GM18873 (cell line): ENCODE data around the gene CUX1.

Source experiments
- ATAC-seq: cut with Tn5 transposase; IDR thresholded peaks from one replicate; pipeline ENCODE4 v1.9.1; 2021; ENCODE audit warnings: mild to moderate bottlenecking, moderate library complexity, moderate number of reproducible peaks; ENCODE audit not compliant: unreplicated experiment, low FRiP score

Gene CUX1

DNA sequence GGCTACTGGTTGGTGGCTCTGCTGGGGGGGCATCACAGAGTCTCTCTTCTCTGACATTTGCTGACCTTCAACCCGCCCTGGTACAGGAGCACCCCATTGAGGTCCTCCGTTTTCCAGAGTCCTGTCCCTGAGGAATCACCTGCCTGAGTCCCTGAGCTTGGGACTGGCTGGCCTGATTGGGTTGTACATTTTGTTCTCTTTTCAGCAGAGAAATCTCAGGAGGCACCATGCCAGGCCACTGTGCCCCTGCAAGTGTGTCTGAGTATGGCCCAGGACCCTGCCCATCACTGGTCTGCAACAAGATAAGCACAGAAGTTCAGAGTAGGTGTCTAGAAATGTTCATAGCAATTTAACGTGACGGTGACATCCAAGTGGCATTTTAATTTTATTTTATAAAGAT, 131.2 kb downstream of the CUX1 start:
- ATAC-seq = no peak

DNA sequence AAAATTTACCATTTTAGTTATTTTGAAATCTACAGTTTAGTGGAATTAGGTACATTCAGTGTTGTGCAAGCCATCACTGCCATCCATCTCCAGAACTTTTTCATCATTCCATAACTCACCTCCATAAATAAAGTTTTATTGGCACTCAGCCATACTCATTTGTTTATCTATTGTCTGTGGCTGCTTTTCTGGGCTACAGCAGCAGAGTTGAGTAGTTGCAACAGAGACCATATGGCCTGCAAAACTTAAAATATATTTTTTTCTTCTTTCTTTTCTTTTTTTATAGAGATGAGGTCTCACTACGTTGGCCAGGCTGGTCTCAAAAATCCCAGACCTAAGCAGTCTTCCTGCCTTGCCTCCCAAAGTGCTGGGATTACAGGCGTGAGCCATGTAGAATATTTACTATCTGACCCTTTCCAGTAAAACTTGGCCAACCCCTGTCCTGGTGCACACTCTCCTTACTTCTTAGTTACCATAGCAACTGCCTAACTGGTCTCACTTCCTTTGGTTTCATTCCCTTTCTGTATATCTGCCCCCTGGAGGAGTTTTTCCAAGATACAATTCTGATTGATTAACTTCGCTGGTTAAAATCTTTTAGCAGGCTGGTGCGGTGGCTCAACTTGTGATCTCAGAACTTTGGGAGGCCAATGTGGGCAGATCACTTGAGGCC, 133.2 kb downstream of the CUX1 start:
- no peak for ATAC-seq

DNA sequence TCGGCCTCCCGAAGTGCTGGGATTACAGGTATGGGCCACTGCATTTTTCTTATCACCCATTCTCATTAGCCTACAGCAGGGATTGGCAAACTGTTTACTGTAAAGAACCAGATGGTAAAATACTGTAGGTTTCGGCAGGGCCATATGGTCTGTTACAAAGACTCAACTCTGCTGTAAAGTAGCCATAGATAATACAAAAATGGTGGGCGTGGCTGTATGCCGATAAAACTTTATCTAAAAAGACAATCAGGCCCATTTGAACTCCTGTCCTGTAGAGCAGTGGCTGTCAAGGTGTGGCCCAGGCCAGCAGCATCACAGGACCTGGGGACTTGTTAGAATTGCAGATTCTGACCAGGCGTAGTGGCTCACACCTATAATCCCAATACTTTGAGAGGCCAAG, 134.3 kb downstream of the CUX1 start:
- ATAC-seq = no peak

DNA sequence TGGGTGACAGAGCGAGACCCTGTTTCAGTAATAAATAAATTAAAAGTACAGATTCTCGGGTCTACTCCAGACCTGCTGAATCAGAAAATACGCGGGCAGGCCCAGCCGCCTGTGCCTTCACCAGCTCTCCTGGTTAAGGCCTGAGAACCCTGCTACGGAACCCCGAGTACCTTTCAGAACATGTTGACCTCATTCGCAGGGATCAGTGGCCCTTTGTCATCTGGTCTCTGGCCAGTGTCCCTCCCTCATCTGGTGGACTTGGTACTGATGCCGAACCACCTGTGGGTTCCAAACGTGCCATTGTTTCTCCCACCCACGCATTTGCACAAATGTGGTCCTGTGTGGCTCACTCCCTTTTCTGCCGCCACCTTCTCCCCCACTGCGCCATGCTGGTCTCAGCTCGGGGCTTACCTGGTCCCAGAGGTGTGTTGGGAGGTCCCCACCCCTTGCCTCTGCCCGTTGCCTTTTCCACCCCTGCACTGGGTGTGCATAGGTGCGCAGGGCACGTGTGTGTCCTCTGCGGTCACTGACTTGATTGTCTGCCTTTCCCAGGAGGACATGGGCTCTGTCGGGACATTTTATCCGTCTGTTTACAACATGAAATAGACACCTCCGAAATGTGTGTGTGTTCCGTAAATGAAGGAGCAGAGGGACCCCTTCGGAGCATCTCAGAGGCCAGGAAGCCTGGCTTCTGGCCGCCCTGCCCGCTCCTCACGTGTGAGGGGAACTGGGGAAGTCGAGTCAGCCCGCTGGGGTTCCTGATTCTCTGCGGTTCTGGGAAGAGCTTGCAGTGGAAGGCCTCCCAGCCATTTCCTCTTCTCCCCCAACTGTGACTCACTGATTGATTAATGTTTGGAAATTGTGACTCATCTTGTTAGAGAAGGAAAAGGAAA, 135.2 kb downstream of the CUX1 start:
- no peak for ATAC-seq

DNA sequence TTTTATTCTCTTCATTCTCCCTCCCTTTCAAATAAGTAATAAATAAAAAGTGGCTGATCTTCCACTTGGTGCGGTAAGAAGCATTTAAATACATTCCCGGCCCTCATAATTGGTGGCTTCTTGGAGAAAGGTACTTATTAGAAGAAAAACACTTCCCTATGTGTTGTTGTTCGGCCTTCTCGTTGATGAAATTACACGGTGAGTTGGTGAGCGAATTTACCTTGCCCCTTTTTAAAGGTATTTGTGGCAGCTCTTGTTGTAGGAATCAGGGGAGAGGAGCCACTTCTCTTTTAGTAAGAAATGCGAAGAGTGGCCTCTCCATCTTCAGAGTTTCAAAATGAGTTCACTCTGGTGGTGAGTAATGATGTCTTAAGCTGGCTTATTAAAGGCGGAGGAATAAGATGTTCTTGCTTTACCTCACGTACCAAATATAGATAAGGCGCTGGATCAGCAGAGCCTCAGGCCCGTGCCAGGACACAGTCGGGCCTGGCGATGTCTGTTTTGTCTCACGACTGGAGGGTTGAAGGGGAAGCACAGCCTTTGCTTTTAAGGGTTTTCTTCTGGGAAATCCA, 135.9 kb downstream of the CUX1 start:
- ATAC-seq = no peak

DNA sequence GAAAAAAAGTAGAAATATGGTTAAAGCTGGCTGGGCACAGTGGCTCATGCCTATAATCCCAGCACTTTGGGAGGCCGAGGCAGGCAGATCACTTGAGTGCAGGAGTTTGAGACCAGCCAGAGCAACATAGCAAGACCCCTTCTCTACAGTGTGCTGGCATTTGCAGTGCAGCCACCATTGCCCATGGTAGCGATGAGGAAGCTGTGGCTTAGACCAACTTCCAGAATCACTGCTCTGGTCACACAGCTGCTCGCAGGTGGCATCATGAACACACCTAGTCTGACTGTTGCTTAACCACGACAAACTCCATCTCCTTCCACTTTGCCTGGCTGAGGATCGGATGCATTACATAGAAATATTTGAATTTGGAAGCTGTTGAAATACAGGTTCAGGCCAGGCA, 137.1 kb downstream of the CUX1 start:
- ATAC-seq = no peak

DNA sequence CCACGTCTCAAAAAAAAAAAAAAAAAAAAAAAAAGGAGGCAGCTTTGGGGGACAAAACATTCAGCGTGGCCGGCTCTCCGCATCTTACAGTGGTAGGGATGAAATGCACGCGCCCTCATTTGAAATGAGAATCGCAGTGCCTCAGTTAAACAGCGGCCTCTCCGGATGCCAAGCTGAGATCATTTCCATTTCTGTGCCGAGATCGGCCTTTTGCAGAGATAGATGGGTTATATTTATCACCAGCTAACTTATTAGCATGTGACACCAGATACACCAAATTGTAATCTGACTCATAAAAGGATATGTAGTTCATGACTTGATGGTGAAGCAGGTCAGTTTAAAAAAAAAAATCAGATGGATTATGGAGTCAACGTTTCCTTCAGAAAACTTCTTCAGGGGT, 138.7 kb downstream of the CUX1 start:
- no peak for ATAC-seq

DNA sequence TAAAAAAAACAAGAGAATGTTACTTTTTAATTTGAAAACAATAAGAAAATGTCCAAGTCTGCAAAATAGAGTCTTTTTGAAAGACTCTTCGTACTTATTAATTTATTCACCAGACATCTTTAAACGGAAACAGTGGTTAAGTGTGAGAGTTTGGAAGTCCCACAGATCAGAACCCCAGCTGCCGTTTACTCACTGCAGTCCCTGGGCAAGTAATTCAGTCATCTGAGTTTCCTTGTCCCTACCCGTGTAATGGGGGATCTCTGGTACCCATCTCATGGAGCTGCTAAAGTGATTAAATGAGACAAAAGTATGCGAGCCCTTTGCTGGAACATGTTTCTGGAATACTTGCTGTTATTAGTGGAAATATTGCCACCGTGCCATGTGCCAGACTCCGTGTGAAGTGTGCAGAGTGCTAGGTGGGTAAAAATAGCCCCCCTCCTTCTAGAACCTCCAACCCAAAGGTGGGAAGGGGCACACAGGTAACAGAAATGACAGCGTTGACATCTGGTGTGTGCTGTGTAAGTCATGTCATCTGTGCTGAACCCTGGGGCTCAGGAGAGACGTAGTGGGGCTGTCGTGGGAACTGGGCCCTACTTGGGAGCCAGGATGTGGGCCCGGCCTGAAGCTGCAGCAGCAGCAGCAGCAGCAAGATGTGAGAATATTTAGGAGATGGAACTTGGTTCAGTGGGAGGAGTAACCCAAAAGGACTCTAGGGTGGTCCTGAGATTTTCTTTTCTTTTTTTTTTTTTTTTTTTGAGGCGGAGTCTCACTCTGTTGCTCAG, 140.5 kb downstream of the CUX1 start:
- ATAC-seq = no peak

DNA sequence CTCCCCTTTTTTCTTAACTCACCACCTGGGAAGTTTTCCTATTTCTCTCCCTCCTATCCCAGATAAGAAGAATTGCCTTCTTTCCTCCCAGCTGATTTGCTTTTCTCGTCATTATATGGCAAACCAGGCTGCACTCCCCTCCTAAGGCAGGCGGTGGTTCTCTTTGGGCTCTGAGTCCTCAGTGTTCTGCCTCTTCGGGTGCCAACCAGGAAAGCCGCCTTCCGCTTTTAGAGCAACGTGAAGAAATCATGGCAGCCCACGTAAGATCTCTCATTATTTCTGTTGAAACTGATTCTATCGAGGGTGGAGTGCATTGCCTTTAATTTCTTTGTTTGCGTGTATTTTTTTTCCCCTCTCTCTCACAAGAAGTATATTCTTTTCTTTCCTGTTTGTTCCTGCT, 141.9 kb downstream of the CUX1 start:
- ATAC-seq = no peak

DNA sequence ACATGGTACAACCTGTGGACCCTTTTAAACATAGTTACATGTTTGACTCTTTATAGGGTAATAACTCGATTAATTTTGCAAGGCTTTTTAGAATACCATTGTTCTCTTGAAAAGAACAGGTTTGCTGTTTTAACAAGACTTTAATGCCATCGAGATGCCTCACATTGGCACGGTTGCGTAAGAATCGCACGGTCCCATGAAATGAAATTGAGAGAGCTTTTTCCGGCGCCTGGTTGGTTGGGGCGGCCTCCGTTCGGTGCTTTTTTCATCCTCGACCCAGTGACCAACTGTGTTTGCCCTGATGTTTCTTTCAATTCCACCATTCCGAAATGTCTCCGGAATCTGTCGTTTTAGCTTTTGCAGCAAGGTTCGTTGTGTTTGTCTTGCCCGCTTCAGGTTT, 142.4 kb downstream of the CUX1 start:
- no peak for ATAC-seq

DNA sequence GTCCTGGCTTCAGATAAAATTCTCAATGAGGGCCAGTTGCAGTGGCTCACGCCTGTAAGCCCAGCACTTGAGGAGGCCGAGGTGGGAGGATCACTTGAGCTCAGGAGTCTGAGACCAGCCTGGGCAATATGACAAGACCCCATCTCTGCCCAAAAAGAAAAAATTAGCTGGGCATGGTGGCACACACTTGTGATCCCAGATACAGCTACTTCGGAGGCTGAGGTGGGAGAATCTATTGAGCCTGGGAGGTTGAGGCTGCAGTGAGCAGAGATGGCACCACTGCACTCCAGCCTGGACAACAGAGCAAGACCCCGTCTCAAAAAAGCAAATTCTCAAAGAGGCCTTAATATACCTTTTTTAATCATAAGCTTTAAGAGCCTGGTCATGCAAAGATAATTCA, 142.9 kb downstream of the CUX1 start:
- ATAC-seq = no peak

DNA sequence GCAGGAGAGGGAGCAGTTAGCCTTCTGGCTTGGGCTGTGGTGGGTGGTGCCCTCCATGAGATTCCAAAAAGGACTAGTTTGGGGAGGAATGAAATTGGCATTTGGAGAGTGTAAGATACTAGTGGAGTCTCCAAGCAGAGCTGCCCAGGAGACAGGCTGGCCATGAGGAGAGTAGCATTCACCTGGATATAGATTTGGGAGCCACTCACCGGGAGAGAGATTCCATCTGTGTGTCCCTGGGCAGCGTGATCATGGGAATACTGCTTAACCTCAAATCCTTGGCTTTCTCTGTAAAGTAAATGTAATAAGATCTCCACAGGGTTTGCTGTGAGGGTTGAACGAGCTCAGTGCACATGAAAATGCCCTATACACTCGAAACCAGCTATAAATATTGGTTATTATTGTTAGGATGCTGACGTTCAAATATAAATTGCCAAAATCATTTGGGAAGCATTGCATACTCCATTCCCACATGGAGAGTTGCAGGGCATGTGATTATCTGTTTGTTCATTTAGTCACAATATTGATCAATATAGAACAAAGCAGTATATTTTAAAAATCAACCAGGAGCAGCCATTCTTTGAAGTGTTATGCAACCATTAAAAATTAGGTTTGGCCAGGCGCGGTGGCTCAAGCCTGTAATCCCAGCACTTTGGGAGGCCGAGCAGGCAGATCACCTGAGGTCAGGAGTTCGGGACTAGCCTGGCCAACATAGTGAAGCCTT, 143.7 kb downstream of the CUX1 start:
- no peak for ATAC-seq

DNA sequence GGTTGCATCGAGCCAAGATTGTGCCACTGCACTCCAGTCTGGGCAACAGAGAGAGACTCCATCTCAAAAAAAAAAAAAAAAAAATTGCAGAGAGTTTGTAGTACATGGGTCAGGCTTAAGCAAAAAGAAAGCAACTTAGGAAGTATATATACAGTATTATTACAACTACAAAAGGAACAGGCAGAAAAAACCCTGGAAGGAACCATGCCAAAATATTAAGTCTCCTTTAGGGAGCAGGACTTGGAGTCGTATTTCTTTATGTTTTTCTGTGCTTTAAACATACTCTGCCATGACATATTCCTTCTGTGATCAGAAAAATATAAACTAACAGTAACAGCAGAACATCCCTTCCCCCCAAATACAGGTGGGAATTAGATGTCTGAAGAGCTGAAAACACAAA, 144.4 kb downstream of the CUX1 start:
- no peak for ATAC-seq

DNA sequence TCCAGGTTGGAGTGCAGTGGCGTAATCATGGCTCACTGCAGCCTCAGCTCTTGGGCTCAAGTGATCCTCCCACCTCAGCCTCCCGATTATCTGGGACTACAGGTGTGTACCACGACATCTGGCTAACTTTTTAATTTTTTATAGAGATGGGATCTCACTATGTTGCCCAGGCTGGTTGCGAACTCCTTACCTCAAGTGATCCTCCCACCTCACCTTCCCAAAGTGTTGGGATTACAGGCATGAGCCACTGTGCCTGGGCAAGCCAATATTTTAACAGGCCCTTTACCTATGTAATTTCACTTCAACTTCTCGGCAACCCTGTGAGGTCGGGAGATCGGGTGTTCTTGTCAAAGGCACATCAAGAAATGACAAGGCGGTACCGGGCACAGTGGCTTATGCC, 146.3 kb downstream of the CUX1 start:
- ATAC-seq = no peak

DNA sequence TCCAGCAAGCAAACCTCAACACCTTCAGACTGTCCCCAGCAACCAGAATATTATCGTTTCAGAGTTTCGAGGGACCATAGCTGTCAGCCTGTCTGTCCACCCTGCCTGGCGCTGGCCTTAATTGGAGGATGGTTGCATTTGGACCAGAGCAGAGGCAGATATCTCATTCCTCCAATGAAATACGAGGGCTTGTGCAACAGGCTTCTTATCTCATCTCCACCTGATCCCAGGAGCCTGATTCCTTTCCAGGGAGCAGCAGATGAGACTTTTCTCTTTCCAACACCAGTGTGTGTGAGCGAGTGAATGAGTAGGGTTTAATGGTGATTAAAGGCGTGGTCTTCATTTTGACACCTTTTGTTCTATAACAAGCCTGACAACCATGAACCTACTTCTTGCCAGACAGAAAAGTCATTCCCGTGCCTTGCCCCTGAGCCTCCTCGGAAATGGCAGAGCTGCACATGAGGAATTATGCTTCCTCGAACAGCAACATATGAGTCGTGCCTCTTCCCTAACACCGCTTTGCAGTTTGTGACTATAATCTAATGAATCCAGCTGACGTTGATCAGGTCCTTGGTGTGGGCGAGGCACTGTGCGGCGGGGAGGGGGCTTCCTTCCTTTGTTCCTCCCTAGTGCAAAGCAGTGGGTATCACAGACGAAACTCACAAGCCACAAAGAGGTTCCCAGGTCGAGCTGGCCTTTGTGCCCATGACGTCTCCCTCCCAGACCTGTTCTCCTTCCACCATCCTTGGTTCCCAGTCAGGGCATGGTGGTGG, 147.4 kb downstream of the CUX1 start:
- no peak for ATAC-seq

DNA sequence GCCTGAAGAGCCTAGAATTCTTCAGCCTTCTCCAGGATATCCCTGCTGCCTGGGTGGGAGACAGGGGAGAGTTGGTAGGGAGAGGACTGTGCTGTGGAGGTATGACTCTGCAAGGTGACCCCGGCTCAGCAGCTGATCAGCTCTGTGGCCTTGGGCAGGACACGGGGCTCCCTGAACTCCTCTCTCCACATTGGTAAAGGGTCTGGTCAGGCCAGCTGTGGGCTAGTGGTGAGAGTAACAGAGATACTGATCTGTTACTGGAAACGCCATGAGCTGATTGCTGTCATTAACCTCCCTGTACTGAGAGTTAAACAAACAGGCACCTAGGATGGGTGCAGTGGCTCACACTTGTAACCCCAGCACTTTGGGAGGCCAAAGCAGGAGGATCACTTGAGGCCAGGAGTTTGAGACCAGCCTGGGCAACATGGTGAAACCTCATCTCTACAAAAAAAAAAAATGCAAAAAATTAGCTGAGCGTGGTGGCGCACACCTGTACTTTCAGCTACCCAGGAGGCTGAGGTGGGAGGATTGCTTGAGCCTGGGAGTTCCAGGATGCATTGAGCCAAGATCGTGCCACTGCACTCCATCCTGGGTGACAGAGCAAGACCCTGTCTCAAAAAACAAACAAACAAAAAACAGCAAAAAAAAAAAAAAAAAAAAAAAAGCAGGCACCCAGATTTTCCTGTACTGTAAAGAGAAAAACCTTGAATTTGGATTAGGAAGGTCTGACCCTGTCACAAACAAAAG, 151.5 kb downstream of the CUX1 start:
- ATAC-seq = no peak

DNA sequence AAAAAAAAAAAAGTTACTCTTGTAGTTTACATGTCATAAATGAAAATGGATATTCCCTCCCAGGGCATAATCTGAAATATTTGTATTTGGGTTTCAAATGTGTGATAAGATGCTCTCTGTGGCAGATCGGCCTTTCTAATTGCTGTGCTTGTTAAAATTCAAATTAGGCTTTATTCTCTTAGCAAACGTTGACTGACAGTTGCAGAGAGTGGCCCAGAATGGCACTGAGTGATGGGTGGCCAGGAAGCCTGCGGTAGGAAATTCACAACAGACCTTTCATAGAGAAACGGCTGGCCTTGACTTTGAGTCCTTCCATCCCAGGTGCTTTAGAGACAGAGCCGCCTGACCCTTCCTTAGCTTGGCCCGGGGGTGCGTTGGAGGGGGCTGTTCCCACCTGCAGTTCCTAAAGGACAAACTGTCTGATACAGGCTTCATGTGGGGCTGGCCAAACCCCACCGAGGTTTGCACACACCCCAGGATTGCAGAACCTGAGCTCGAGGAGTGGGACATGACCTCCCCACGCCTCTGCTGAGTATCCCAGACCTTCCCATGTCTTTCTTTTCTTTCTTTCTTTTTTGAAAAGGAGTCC, 152.7 kb downstream of the CUX1 start:
- ATAC-seq = no peak

DNA sequence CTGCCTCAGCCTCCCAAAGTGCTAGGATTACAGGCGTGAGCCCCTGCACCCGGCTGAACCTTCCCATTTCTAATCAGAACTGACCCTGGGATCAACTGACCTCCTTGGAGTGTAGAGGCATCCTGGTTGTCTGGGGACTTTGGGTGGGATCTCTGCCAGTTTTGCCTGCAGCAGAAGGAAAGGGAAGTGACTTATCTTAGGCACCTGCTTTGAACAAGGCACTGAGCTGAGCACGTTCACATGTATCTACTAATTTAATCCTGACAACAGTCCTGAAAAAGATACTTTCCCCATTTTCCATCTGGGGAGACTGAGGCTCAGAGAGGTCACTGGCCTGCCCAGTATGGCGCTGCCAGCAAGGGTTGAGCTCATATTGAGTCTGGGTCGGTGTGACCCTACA, 153.4 kb downstream of the CUX1 start:
- no peak for ATAC-seq

DNA sequence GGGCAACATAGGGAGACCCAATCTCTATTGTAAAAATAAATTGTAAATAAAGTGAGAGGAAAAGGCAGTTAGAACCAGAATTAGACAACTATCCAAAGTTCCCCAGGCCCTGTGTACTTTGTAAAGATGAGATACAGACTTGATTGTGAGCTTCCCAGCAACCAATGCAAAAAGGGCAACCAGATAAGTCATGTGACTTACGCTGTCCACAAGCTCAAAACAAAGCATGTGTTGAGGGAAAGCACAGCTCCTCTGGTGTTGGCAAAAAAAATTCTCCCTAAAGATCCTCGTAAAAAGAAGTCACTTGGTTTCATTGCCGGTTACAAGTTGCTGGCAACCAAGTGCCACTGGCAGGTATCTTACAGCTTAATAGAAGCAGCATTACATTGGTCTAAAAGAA, 154.0 kb downstream of the CUX1 start:
- no peak for ATAC-seq
